ENCODE measurements around the gene REC8. TPM values are rescaled to one million over a fixed set of nuclear protein-coding genes. Genes with fewer than 3 reads are reported as not detected.

The REC8 gene
- total and polyA plus RNA-seq, 2 of the 13 experiments (the other 11 are each of a cell fraction or from before 2014, with no cell fraction given): 3.4 to 14.7 TPM

DNA sequence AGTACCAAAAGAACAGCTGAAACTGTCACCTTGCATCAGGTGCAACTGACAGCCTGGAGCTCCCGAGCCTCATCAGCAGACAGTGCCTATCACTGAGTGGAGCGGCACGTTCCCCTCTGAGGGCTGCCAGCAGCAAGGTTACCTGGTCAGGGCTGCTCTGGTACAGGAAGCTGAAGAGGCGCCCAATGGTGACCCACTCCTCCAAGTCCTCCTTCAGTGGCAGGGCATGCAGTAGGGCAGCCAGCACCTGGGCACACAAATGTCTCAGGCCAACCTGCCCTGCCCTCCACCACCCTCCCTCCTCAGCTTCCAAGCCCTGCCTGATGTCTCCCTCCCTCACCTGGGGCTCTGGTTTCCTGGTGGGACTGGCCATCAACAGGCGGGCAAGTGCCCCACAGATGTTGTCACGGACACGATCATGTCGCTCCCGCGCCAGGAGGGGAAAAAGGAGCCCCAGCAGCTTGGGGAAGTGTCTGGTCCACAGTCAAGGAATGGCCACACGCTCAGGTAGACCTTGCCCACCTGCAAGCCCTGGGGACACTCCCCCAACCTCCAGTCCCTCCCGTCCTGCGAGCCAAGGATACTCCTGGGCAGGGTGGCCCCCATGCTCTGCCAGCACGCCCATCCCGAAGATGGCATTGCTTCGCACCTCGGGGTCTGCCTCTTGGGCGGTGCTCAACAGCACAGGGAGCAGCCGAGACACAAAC lies 9.6 kb downstream of the REC8 start:
- H3K4me3 ChIP-seq (replicated peaks in 1 of 3; ENCODE audit: insufficient read depth in 1 of 3, low read depth in 2 of 3, low read length in 3 of 3): no peak overlapping the region
- ATAC-seq: no peak
- TF ChIP-seq MEIS1 (CRISPR knock-in tag; IDR thresholded peaks at IDR 0.05; ENCODE audit: borderline replicate concordance): no peak
- TF ChIP-seq, protein P1, sequence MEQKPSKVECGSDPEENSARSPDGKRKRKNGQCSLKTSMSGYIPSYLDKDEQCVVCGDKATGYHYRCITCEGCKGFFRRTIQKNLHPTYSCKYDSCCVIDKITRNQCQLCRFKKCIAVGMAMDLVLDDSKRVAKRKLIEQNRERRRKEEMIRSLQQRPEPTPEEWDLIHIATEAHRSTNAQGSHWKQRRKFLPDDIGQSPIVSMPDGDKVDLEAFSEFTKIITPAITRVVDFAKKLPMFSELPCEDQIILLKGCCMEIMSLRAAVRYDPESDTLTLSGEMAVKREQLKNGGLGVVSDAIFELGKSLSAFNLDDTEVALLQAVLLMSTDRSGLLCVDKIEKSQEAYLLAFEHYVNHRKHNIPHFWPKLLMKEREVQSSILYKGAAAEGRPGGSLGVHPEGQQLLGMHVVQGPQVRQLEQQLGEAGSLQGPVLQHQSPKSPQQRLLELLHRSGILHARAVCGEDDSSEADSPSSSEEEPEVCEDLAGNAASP (CRISPR knock-in tag; IDR thresholded peaks at IDR 0.05; ENCODE audit: borderline replicate concordance): no peak
- no peak for TF ChIP-seq CHCHD3 (CRISPR knock-in tag; IDR thresholded peaks at IDR 0.05)
- TF ChIP-seq ZBTB26 (CRISPR knock-in tag; IDR thresholded peaks at IDR 0.05; ENCODE audit: borderline replicate concordance): no peak
- no peak for TF ChIP-seq E2F5 (CRISPR knock-in tag; conservative IDR thresholded peaks at IDR 0.05)
- TF ChIP-seq IRF2 (CRISPR knock-in tag; IDR thresholded peaks at IDR 0.05): no peak
- no peak for TF ChIP-seq ZBTB42 (CRISPR knock-in tag; IDR thresholded peaks at IDR 0.05)
- no peak for TF ChIP-seq KAT2B (IDR thresholded peaks at IDR 0.05; ENCODE audit: borderline replicate concordance, low read depth, low read length)
- no peak for TF ChIP-seq ZBTB14 (CRISPR knock-in tag; IDR thresholded peaks at IDR 0.05)
- 0 out of 2 replicates have a peak, but pooled peaks have one; percentile 7 for TF ChIP-seq ZNF333 (CRISPR knock-in tag; IDR thresholded peaks at IDR 0.05; ENCODE audit: borderline replicate concordance)
- TF ChIP-seq KLF15 (CRISPR knock-in tag; IDR thresholded peaks at IDR 0.05; ENCODE audit: borderline replicate concordance): no peak
- TF ChIP-seq ZNF841 (CRISPR knock-in tag; IDR thresholded peaks at IDR 0.05; ENCODE audit: borderline replicate concordance): no peak
- no peak for TF ChIP-seq KLF9 (CRISPR knock-in tag; IDR thresholded peaks at IDR 0.05; ENCODE audit: low read depth)
- TF ChIP-seq ZNF619 (CRISPR knock-in tag; IDR thresholded peaks at IDR 0.05): no peak
- TF ChIP-seq XBP1 (CRISPR knock-in tag; IDR thresholded peaks at IDR 0.05): no peak
- TF ChIP-seq MEF2D (CRISPR knock-in tag; IDR thresholded peaks at IDR 0.05): no peak
- no peak for TF ChIP-seq GPN1 (CRISPR knock-in tag; IDR thresholded peaks at IDR 0.05; ENCODE audit: borderline replicate concordance)
- TF ChIP-seq ZNF263 (CRISPR knock-in tag; IDR thresholded peaks at IDR 0.05): no peak
- TF ChIP-seq FOXP1 (IDR thresholded peaks at IDR 0.05): no peak
- no peak for TF ChIP-seq FOXP1 (CRISPR knock-in tag; IDR thresholded peaks at IDR 0.05)
- no peak for TF ChIP-seq PPARG (CRISPR knock-in tag; conservative IDR thresholded peaks at IDR 0.05)
- no peak for TF ChIP-seq MEIS2 (CRISPR knock-in tag; IDR thresholded peaks at IDR 0.05)
- no peak for TF ChIP-seq ZNF709 (CRISPR knock-in tag; IDR thresholded peaks at IDR 0.05)

More for the DNA sequence above, 9.6 kb downstream of the REC8 start:
- ChIA-PET POLR2A (interaction anchor here (0.7 to 8.1 kb wide), 15 partner anchors 7 to 123 kb away, joined by 3 to 65 read pairs (median 5); partner anchors contain the start of genes CHMP4A, DCAF11, IPO4 and IRF9), CTCF (ENCODE audit: low intra/inter-chr PET ratio, low total read pairs) (no interaction called here)
- BruUV-seq (replicated peaks): no TSS peak
- DNase-seq (ENCODE audit: low spot score): no peak
- Histone ChIP-seq H4K20me1 (ENCODE audit: insufficient read depth, low read length) (no peaks in the 10 kb centered on the region), H3K36me3 (replicated peaks in 1 of 2; ENCODE audit: control insufficient read depth in 1 of 2, insufficient read depth in 2 of 2, low read length in 2 of 2) (peaks cover 82 to 88% of the 10 kb centered on the region in 2 experiments), H3K4me1 (ENCODE audit: insufficient read depth, low read length) (no peaks in the 10 kb centered on the region), H3K27me3 (ENCODE audit: control insufficient read depth in 1 of 2, insufficient read depth in 2 of 2, low read length in 2 of 2) (no peaks in the 10 kb centered on the region), H3K27ac (ENCODE audit: extremely low read length, insufficient read depth, low read length) (no peak overlapping the region), H2AFZ (ENCODE audit: low read length) (no peak overlapping the region), H3K79me2 (ENCODE audit: insufficient read depth, low read length) (no peaks in the 10 kb centered on the region), H3K9me3 (ENCODE audit: low read length) (no peaks in the 10 kb centered on the region), H3K9ac (ENCODE audit: insufficient read depth, low read depth, low read length) (no peak overlapping the region), H3K4me2 (ENCODE audit: low read depth, low read length) (no peak overlapping the region)
- no peak for FAIRE-seq
- in situ Hi-C loops (cut with HindIII; ENCODE audit: extremely low pct_ligation_motif_present, low pct_unique_long_range_greater_than_20kb) (no loop called here), intact Hi-C loops (cut with micrococcal nuclease; ENCODE audit: unreplicated experiment) (no loop called here)
- WGBS (ENCODE audit: low lambda C conversion rate): 95% methylated on average over 19 of the region's 19 CpGs

Data from HepG2 (cell line).